GM19372 (cell line): ENCODE results near the gene ZBTB37.
A peak's percentile ranks its signal among the peaks of the same experiment; 100 is the strongest.
"Not testable (repeated sequence)": the region's sequence is repeated elsewhere in the genome, so short reads cannot be mapped to it uniquely, and the experiment has no call there.

Experiments used
- ATAC-seq: cut with Tn5 transposase; IDR thresholded peaks from one replicate; pipeline ENCODE4 v1.9.1; 2021; ENCODE audit warnings: mild to moderate bottlenecking, low read depth, moderate library complexity; ENCODE audit not compliant: unreplicated experiment

The ZBTB37 gene

GRCh38 chr1:173865468-173866164 is 2.6 kb upstream of the ZBTB37 start:
- no peak for ATAC-seq

- no peak for ATAC-seq
Observed at GRCh38 chr1:173866413-173867115, 1.6 kb upstream of the ZBTB37 start.

GRCh38 chr1:173867141-173867752 is 933 bp upstream of the ZBTB37 start:
- ATAC-seq, result peak; percentile 6

- ATAC-seq, result peak; percentile 63
Observed at GRCh38 chr1:173867753-173868265, 371 bp upstream of the ZBTB37 start, which contains the start of gene GAS5. GAS5 (minus strand) TSS chr1:173867989.

GRCh38 chr1:173869021-173869359 is 810 bp downstream of the ZBTB37 start:
- ATAC-seq, result no peak

- ATAC-seq, result no peak
Observed at GRCh38 chr1:173870252-173871075, 2.3 kb downstream of the ZBTB37 start.

- ATAC-seq, result no peak
Observed at GRCh38 chr1:173871091-173871490, 2.9 kb downstream of the ZBTB37 start.

- no peak for ATAC-seq
Observed at GRCh38 chr1:173871500-173871899, 3.3 kb downstream of the ZBTB37 start.

GRCh38 chr1:173876732-173877131 is 8.6 kb downstream of the ZBTB37 start:
- ATAC-seq, result no peak

GRCh38 chr1:173878251-173878650 is 10.1 kb downstream of the ZBTB37 start:
- no peak for ATAC-seq

GRCh38 chr1:173881117-173881516 is 12.9 kb downstream of the ZBTB37 start:
- ATAC-seq, result not testable (repeated sequence)

GRCh38 chr1:173884701-173885100 is 16.5 kb downstream of the ZBTB37 start:
- no peak for ATAC-seq

- ATAC-seq, result no peak
Observed at GRCh38 chr1:173886746-173887611, 18.8 kb downstream of the ZBTB37 start.

GRCh38 chr1:173887627-173888026 is 19.4 kb downstream of the ZBTB37 start:
- no peak for ATAC-seq

- no peak for ATAC-seq
Observed at GRCh38 chr1:173888749-173889148, 20.6 kb downstream of the ZBTB37 start.

GRCh38 chr1:173889885-173890284 is 21.7 kb downstream of the ZBTB37 start:
- ATAC-seq, result no peak

- no peak for ATAC-seq
Observed at GRCh38 chr1:173893611-173894010, 25.4 kb downstream of the ZBTB37 start.

GRCh38 chr1:173894189-173894588 is 26.0 kb downstream of the ZBTB37 start:
- no peak for ATAC-seq

GRCh38 chr1:173900427-173900826 is 32.2 kb downstream of the ZBTB37 start:
- ATAC-seq, result no peak

- ATAC-seq, result no peak
Observed at GRCh38 chr1:173900992-173901391, 32.8 kb downstream of the ZBTB37 start.
